ENCODE data around the gene BARHL2.
A peak's percentile ranks its signal among the peaks of the same experiment; 100 is the strongest.

BARHL2 gene

GRCh38 chr1:90724926-90725656, 8.0 kb upstream of the BARHL2 start:
- H3K36me3 ChIP-seq (ENCODE audit: control insufficient read depth, insufficient read depth, low read length) = no peaks in the 10 kb centered on the region
- peak overlapping the region; percentile 22; the same call in 1 of the 2 replicates for H3K4me3 ChIP-seq (ENCODE audit: low read length)
- no peak overlapping the region for H3K27ac ChIP-seq (ENCODE audit: low read length)
- no peaks in the 10 kb centered on the region for H3K9me3 ChIP-seq (ENCODE audit: control insufficient read depth, insufficient read depth, low read length)
- DNase-seq (ENCODE audit: low read depth, low spot score) = no peak
- WGBS (ENCODE audit: insufficient coverage, insufficient read length) = no CpG with 5 or more reads among the region's 52 CpGs
- H3K27me3 ChIP-seq (ENCODE audit: control insufficient read depth, insufficient read depth, low read length) = peaks cover 80% of the 10 kb centered on the region
- H3K4me1 ChIP-seq (ENCODE audit: control insufficient read depth, insufficient read depth, low read length) = peaks cover 5% of the 10 kb centered on the region

- no CpG with 5 or more reads among the region's 19 CpGs for WGBS (ENCODE audit: insufficient coverage, insufficient read length)
- H3K4me3 ChIP-seq (ENCODE audit: low read length) = no peak overlapping the region
- DNase-seq (ENCODE audit: low read depth, low spot score) = no peak
- H3K4me1 ChIP-seq (ENCODE audit: control insufficient read depth, insufficient read depth, low read length) = peaks cover 6% of the 10 kb centered on the region
- H3K27me3 ChIP-seq (ENCODE audit: control insufficient read depth, insufficient read depth, low read length) = peaks cover 81% of the 10 kb centered on the region
- H3K27ac ChIP-seq (ENCODE audit: low read length) = no peak overlapping the region
- H3K36me3 ChIP-seq (ENCODE audit: control insufficient read depth, insufficient read depth, low read length) = no peaks in the 10 kb centered on the region
- no peaks in the 10 kb centered on the region for H3K9me3 ChIP-seq (ENCODE audit: control insufficient read depth, insufficient read depth, low read length)
Measured at GRCh38 chr1:90724361-90724760, 7.3 kb upstream of the BARHL2 start.

- Histone ChIP-seq H3K27ac (ENCODE audit: low read length) (no peak overlapping the region), H3K4me3 (ENCODE audit: low read length) (peak overlapping the region; percentile 12; the same call in 1 of the 2 replicates), H3K36me3 (ENCODE audit: control insufficient read depth, insufficient read depth, low read length) (no peaks in the 10 kb centered on the region), H3K4me1 (ENCODE audit: control insufficient read depth, insufficient read depth, low read length) (peaks cover 6% of the 10 kb centered on the region), H3K9me3 (ENCODE audit: control insufficient read depth, insufficient read depth, low read length) (no peaks in the 10 kb centered on the region), H3K27me3 (ENCODE audit: control insufficient read depth, insufficient read depth, low read length) (peaks cover 83% of the 10 kb centered on the region)
- no CpG with 5 or more reads among the region's 22 CpGs for WGBS (ENCODE audit: insufficient coverage, insufficient read length)
- no peak for DNase-seq (ENCODE audit: low read depth, low spot score)
Measured at GRCh38 chr1:90723590-90724108, 6.5 kb upstream of the BARHL2 start.

- H3K4me1 ChIP-seq (ENCODE audit: control insufficient read depth, insufficient read depth, low read length) = peaks cover 6% of the 10 kb centered on the region
- H3K9me3 ChIP-seq (ENCODE audit: control insufficient read depth, insufficient read depth, low read length) = no peaks in the 10 kb centered on the region
- no peaks in the 10 kb centered on the region for H3K36me3 ChIP-seq (ENCODE audit: control insufficient read depth, insufficient read depth, low read length)
- no peak for DNase-seq (ENCODE audit: low read depth, low spot score)
- WGBS (ENCODE audit: insufficient coverage, insufficient read length) = no CpG with 5 or more reads among the region's 12 CpGs
- no peak overlapping the region for H3K27ac ChIP-seq (ENCODE audit: low read length)
- peaks cover 87% of the 10 kb centered on the region for H3K27me3 ChIP-seq (ENCODE audit: control insufficient read depth, insufficient read depth, low read length)
- no peak overlapping the region; the same call in 1 of the 2 replicates for H3K4me3 ChIP-seq (ENCODE audit: low read length)
Measured at GRCh38 chr1:90722874-90723589, 5.9 kb upstream of the BARHL2 start.

- Histone ChIP-seq H3K36me3 (ENCODE audit: control insufficient read depth, insufficient read depth, low read length) (no peaks in the 10 kb centered on the region), H3K9me3 (ENCODE audit: control insufficient read depth, insufficient read depth, low read length) (no peaks in the 10 kb centered on the region), H3K27me3 (ENCODE audit: control insufficient read depth, insufficient read depth, low read length) (peaks cover 85% of the 10 kb centered on the region), H3K4me3 (ENCODE audit: low read length) (no peak overlapping the region), H3K27ac (ENCODE audit: low read length) (no peak overlapping the region), H3K4me1 (ENCODE audit: control insufficient read depth, insufficient read depth, low read length) (peaks cover 6% of the 10 kb centered on the region)
- WGBS (ENCODE audit: insufficient coverage, insufficient read length) = no CpG with 5 or more reads among the region's 15 CpGs
- DNase-seq (ENCODE audit: low read depth, low spot score) = no peak
Measured at GRCh38 chr1:90721210-90722194, 4.4 kb upstream of the BARHL2 start.

GRCh38 chr1:90720145-90720636, 3.1 kb upstream of the BARHL2 start:
- no peaks in the 10 kb centered on the region for H3K9me3 ChIP-seq (ENCODE audit: control insufficient read depth, insufficient read depth, low read length)
- DNase-seq (ENCODE audit: low read depth, low spot score) = no peak
- no peaks in the 10 kb centered on the region for H3K36me3 ChIP-seq (ENCODE audit: control insufficient read depth, insufficient read depth, low read length)
- WGBS (ENCODE audit: insufficient coverage, insufficient read length) = no CpG with 5 or more reads among the region's 14 CpGs
- H3K4me1 ChIP-seq (ENCODE audit: control insufficient read depth, insufficient read depth, low read length) = peaks cover 3% of the 10 kb centered on the region; the same call in 1 of the 2 replicates
- no peak overlapping the region for H3K27ac ChIP-seq (ENCODE audit: low read length)
- H3K27me3 ChIP-seq (ENCODE audit: control insufficient read depth, insufficient read depth, low read length) = peaks cover 81% of the 10 kb centered on the region
- H3K4me3 ChIP-seq (ENCODE audit: low read length) = no peak overlapping the region; the same call in 1 of the 2 replicates

- no peak for DNase-seq (ENCODE audit: low read depth, low spot score)
- Histone ChIP-seq H3K9me3 (ENCODE audit: control insufficient read depth, insufficient read depth, low read length) (no peaks in the 10 kb centered on the region), H3K36me3 (ENCODE audit: control insufficient read depth, insufficient read depth, low read length) (no peaks in the 10 kb centered on the region), H3K4me1 (ENCODE audit: control insufficient read depth, insufficient read depth, low read length) (peaks cover 3% of the 10 kb centered on the region; the same call in 1 of the 2 replicates), H3K27me3 (ENCODE audit: control insufficient read depth, insufficient read depth, low read length) (peaks cover 79% of the 10 kb centered on the region), H3K4me3 (ENCODE audit: low read length) (peak overlapping the region; percentile 2; the same call in 1 of the 2 replicates), H3K27ac (ENCODE audit: low read length) (no peak overlapping the region)
- no CpG with 5 or more reads among the region's 55 CpGs for WGBS (ENCODE audit: insufficient coverage, insufficient read length)
Measured at GRCh38 chr1:90719330-90720144, 2.4 kb upstream of the BARHL2 start.

GRCh38 chr1:90718411-90719329, 1.6 kb upstream of the BARHL2 start:
- DNase-seq (ENCODE audit: low read depth, low spot score) = no peak
- no CpG with 5 or more reads among the region's 66 CpGs for WGBS (ENCODE audit: insufficient coverage, insufficient read length)
- no peaks in the 10 kb centered on the region for H3K36me3 ChIP-seq (ENCODE audit: control insufficient read depth, insufficient read depth, low read length)
- peaks cover 4% of the 10 kb centered on the region for H3K4me1 ChIP-seq (ENCODE audit: control insufficient read depth, insufficient read depth, low read length)
- H3K27ac ChIP-seq (ENCODE audit: low read length) = no peak overlapping the region
- no peaks in the 10 kb centered on the region for H3K9me3 ChIP-seq (ENCODE audit: control insufficient read depth, insufficient read depth, low read length)
- H3K27me3 ChIP-seq (ENCODE audit: control insufficient read depth, insufficient read depth, low read length) = peaks cover 79% of the 10 kb centered on the region
- H3K4me3 ChIP-seq (ENCODE audit: low read length) = no peak overlapping the region; the same call in 1 of the 2 replicates
